Caco-2 (cell line): ENCODE measurements around the gene VWA5A. TPM values are rescaled to one million over a fixed set of nuclear protein-coding genes. Genes with fewer than 3 reads are reported as not detected.

Source experiments
- BruUV-seq: library from RNA; stranded (reverse); fragments of 400-500 nt; replicated peaks from 2 replicates; lab custom pipeline; 2021; lab: Mats Ljungman, UMichigan
- CTCF ChIA-PET: fragments of 300-600 bp; sonication (Branson Sonifier 250); formaldehyde crosslinking; loops from one replicate; lab custom pipeline; 2022; ENCODE audit warnings: antibody characterized with exemption; lab: Charles Lee
- POLR2A ChIA-PET: fragments of 300-600 bp; sonication (Branson Sonifier 250); formaldehyde crosslinking; loops from one replicate; lab custom pipeline; 2022; ENCODE audit warnings: antibody characterized with exemption; lab: Charles Lee
- DNase-seq, 2 experiments: peaks; one replicate each; pipeline versions ENCODE4 v3.0.0 to v3.0.0-alpha.2; 2020 to 2022
- H3K27me3 ChIP-seq: replicated peaks from 2 replicates; pipeline ENCODE4 v1.6.0; 2011; ENCODE audit warnings: low read length; ENCODE audit not compliant: control insufficient read depth, insufficient read depth
- H3K36me3 ChIP-seq: 2 replicates; pipeline ENCODE4 v1.5.1; 2011; ENCODE audit warnings: low read length; ENCODE audit not compliant: control insufficient read depth, insufficient read depth
- H3K4me1 ChIP-seq: fragments of 250-450 bp; sonication (Bioruptor Pico); 2 replicates; pipeline ENCODE4 v1.5.1; 2020; ENCODE audit warnings: mild to moderate bottlenecking
- H3K4me3 ChIP-seq: 2 replicates; pipeline ENCODE4 v1.5.1; 2011; ENCODE audit warnings: low read depth, mild to moderate bottlenecking, control low read depth, low read length
- H3K9me3 ChIP-seq: fragments of 250-450 bp; sonication (Bioruptor Pico); 2 replicates; pipeline ENCODE4 v1.5.1; 2020; ENCODE audit warnings: mild to moderate bottlenecking, moderate library complexity
- H3K27ac Mint-ChIP-seq: one replicate; pipeline ENCODE4 v1.8.0; 2022; ENCODE audit warnings: mixed read lengths; ENCODE audit not compliant: unreplicated experiment
- H3K27me3 Mint-ChIP-seq: one replicate; pipeline ENCODE4 v1.8.0; 2022; ENCODE audit warnings: mixed read lengths; ENCODE audit not compliant: insufficient read depth, unreplicated experiment
- H3K36me3 Mint-ChIP-seq: one replicate; pipeline ENCODE4 v1.8.0; 2022; ENCODE audit warnings: mild to moderate bottlenecking, mixed read lengths; ENCODE audit not compliant: insufficient read depth, unreplicated experiment
- H3K4me1 Mint-ChIP-seq: one replicate; pipeline ENCODE4 v1.8.0; 2022; ENCODE audit warnings: low read depth, mixed read lengths; ENCODE audit not compliant: unreplicated experiment
- H3K4me3 Mint-ChIP-seq: one replicate; pipeline ENCODE4 v1.8.0; 2022; ENCODE audit warnings: mild to moderate bottlenecking, moderate library complexity, mixed read lengths; ENCODE audit not compliant: unreplicated experiment
- H3K9me3 Mint-ChIP-seq: one replicate; pipeline ENCODE4 v1.8.0; 2022; ENCODE audit warnings: mixed read lengths; ENCODE audit not compliant: unreplicated experiment
- CTCF ChIP-seq, 2 experiments: fragments of 200-600 bp in 1 of 2; IDR thresholded peaks; 1 replicate in 1 of 2; 2 replicates in 1 of 2; pipeline versions ENCODE4 v1.5.1 to v1.8.0; 2011 to 2022; ENCODE audit warnings: antibody characterized with exemption in 1 of 2, control low read depth in 1 of 2, inconsistent platforms in 1 of 2, low read depth in 1 of 2, low read length in 1 of 2, mild to moderate bottlenecking in 1 of 2, moderate library complexity in 1 of 2; ENCODE audit not compliant: insufficient read depth in 1 of 2, severe bottlenecking in 1 of 2, unreplicated experiment in 1 of 2
- intact Hi-C: fragments of 100-400 bp; cut with micrococcal nuclease; formaldehyde crosslinking; loops from one replicate; pipeline ENCODE4 v1.10.0; 2022; ENCODE audit not compliant: unreplicated experiment
- total RNA-seq: library from RNA; stranded (reverse); gene quantifications from 2 replicates; pipeline ENCODE4 v1.2.3, GENCODE V29; 2022

The VWA5A gene
- total RNA-seq, 1 experiment from 2014 or later: 1.6 TPM

GRCh38 chr11:124081483-124081882 lies 33.8 kb upstream of the VWA5A start:
- H3K27me3 Mint-ChIP-seq: peaks cover 38% of the 10 kb centered on the region
- H3K4me3 Mint-ChIP-seq: no peak overlapping the region
- no peaks in the 10 kb centered on the region for H3K9me3 ChIP-seq
- no peaks in the 10 kb centered on the region for H3K36me3 ChIP-seq
- BruUV-seq: no TSS peak
- DNase-seq: no peak
- intact Hi-C loops: no loop called here
- H3K27ac Mint-ChIP-seq: no peak overlapping the region
- no peak for TF ChIP-seq CTCF (IDR thresholded peaks at IDR 0.05; ENCODE audit: insufficient read depth in 1 of 2, low read depth in 1 of 2, low read length in 1 of 2, severe bottlenecking in 1 of 2, unreplicated experiment in 1 of 2)
- no peaks in the 10 kb centered on the region for H3K4me1 ChIP-seq
- H3K27me3 ChIP-seq: 0 out of 2 replicates have a peak, but pooled peaks cover under 1% of the 10 kb centered on the region
- CTCF ChIA-PET: no interaction called here
- H3K9me3 Mint-ChIP-seq: no peaks in the 10 kb centered on the region
- POLR2A ChIA-PET: no interaction called here
- H3K4me3 ChIP-seq: no peak overlapping the region
- no peaks in the 10 kb centered on the region for H3K36me3 Mint-ChIP-seq
- H3K4me1 Mint-ChIP-seq: no peaks in the 10 kb centered on the region

GRCh38 chr11:124082371-124082770 lies 32.9 kb upstream of the VWA5A start:
- no peaks in the 10 kb centered on the region for H3K4me1 ChIP-seq
- H3K27me3 Mint-ChIP-seq: peaks cover 33% of the 10 kb centered on the region
- H3K4me1 Mint-ChIP-seq: no peaks in the 10 kb centered on the region
- no peak for TF ChIP-seq CTCF (IDR thresholded peaks at IDR 0.05; ENCODE audit: insufficient read depth in 1 of 2, low read depth in 1 of 2, low read length in 1 of 2, severe bottlenecking in 1 of 2, unreplicated experiment in 1 of 2)
- no peaks in the 10 kb centered on the region for H3K9me3 ChIP-seq
- DNase-seq: no peak
- H3K4me3 ChIP-seq: no peak overlapping the region
- no TSS peak for BruUV-seq
- no peak overlapping the region for H3K27ac Mint-ChIP-seq
- no peaks in the 10 kb centered on the region for H3K9me3 Mint-ChIP-seq
- POLR2A ChIA-PET: no interaction called here
- H3K27me3 ChIP-seq: 0 out of 2 replicates have a peak, but pooled peaks cover 1% of the 10 kb centered on the region
- no peaks in the 10 kb centered on the region for H3K36me3 ChIP-seq
- CTCF ChIA-PET: interaction anchor here (0.6 kb wide), 1 partner anchor 11 kb away, joined by 3 read pairs; no protein-coding TSS in a partner anchor
- H3K36me3 Mint-ChIP-seq: no peaks in the 10 kb centered on the region
- intact Hi-C loops: no loop called here
- H3K4me3 Mint-ChIP-seq: no peak overlapping the region

GRCh38 chr11:124085583-124085982 lies 29.7 kb upstream of the VWA5A start:
- Mint-ChIP-seq H3K4me3 (no peak overlapping the region), H3K36me3 (no peaks in the 10 kb centered on the region), H3K4me1 (no peaks in the 10 kb centered on the region), H3K9me3 (no peaks in the 10 kb centered on the region), H3K27ac (no peak overlapping the region), H3K27me3 (peaks cover 34% of the 10 kb centered on the region)
- intact Hi-C loops: no loop called here
- no TSS peak for BruUV-seq
- TF ChIP-seq CTCF (IDR thresholded peaks at IDR 0.05; ENCODE audit: insufficient read depth in 1 of 2, low read depth in 1 of 2, low read length in 1 of 2, severe bottlenecking in 1 of 2, unreplicated experiment in 1 of 2): no peak
- H3K4me1 ChIP-seq: no peaks in the 10 kb centered on the region
- H3K36me3 ChIP-seq: no peaks in the 10 kb centered on the region
- CTCF ChIA-PET: interaction anchor here (1.4 kb wide), 1 partner anchor 14 kb away, joined by 3 read pairs; no protein-coding TSS in a partner anchor
- no peak overlapping the region for H3K4me3 ChIP-seq
- DNase-seq: no peak
- 0 out of 2 replicates have a peak, but pooled peaks cover 1% of the 10 kb centered on the region for H3K27me3 ChIP-seq
- POLR2A ChIA-PET: no interaction called here
- H3K9me3 ChIP-seq: no peaks in the 10 kb centered on the region
